ENCODE measurements around the gene PKMYT1.

DNA sequence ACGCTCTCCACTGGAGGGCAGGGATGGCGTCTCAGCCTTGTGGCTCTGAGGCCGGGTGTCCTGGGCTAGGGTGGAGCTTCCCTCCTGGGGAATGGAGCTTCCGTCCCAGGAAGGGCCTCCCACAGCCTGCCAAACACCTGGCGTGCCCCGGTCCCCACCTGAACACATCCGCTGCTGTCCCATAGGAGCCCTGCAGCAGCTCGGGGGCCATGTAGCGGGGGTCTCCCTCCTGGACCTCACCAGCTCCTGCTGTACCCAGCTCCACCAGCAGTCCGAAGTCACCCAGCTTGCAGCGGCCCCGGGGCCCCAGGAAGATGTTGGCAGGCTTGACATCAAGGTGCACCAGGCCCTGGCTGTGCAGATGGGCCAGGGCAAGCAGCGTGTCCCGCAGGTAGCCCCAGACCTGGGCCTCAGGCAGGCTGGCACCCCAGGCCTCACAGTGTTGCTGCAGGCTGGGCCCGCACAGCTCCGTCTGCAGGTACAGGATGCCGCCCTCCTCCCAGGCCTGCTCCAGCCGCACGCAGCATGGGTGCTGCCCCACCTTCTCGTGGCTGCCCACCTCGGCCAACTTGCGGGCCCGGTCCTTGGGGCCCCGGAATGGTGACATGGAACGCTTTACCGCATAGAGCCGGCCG is 5.0 kb downstream of the PKMYT1 start:
- TF ChIP-seq CTCF (IDR thresholded peaks at IDR 0.05) (no peak), EP300 (IDR thresholded peaks at IDR 0.05) (no peak)
